Lung (tissue), 12 donors: ENCODE measurements around the gene EIF4ENIF1. TPM values are rescaled to one million over a fixed set of nuclear protein-coding genes. Genes with fewer than 3 reads are reported as not detected.

Source experiments
- ATAC-seq: fragments of 200-7000 bp; cut with Tn5 transposase; one replicate; pipeline ENCODE4 v1.9.1; 2020; ENCODE audit warnings: moderate number of reproducible peaks; ENCODE audit not compliant: insufficient read depth, low FRiP score
- DNase-seq, 3 donors: peaks; one replicate each; pipeline ENCODE4 v3.0.0-alpha.2; 2013 to 2017
- H3K27ac ChIP-seq, 2 donors: one replicate each; pipeline ENCODE4 v1.5.1; 2013; ENCODE audit warnings: mild to moderate bottlenecking in 2 of 2, moderate library complexity in 2 of 2, control low read depth in 1 of 2, inconsistent platforms in 1 of 2, low read depth in 1 of 2, low read length in 1 of 2
- H3K27me3 ChIP-seq, 3 donors: one replicate each; pipeline ENCODE4 v1.5.1; 2013; ENCODE audit warnings: low read length in 2 of 3; ENCODE audit not compliant: control insufficient read depth in 3 of 3, insufficient read depth in 3 of 3
- H3K36me3 ChIP-seq, 4 donors: one replicate each; pipeline ENCODE4 v1.5.1; 2013; ENCODE audit warnings: low read length in 4 of 4, mild to moderate bottlenecking in 1 of 4, moderate library complexity in 1 of 4; ENCODE audit not compliant: control insufficient read depth in 4 of 4, insufficient read depth in 4 of 4
- H3K4me1 ChIP-seq, 5 donors: one replicate each; pipeline ENCODE4 v1.5.1; 2013; ENCODE audit warnings: low read length in 5 of 5, mild to moderate bottlenecking in 2 of 5, moderate library complexity in 1 of 5; ENCODE audit not compliant: control insufficient read depth in 5 of 5, insufficient read depth in 5 of 5
- H3K4me3 ChIP-seq: one replicate; pipeline ENCODE4 v1.5.1; 2013; ENCODE audit warnings: mild to moderate bottlenecking, control low read depth, moderate library complexity
- H3K9ac ChIP-seq, 2 donors: one replicate each; pipeline ENCODE4 v1.5.1; 2013; ENCODE audit warnings: low read length in 2 of 2, control low read depth in 1 of 2; ENCODE audit not compliant: insufficient read depth in 1 of 2
- H3K9me3 ChIP-seq, 4 donors: one replicate each; pipeline ENCODE4 v1.5.1; 2013; ENCODE audit warnings: low read length in 3 of 4, mild to moderate bottlenecking in 1 of 4, moderate library complexity in 1 of 4; ENCODE audit not compliant: control insufficient read depth in 4 of 4, insufficient read depth in 3 of 4
- WGBS, 2 donors: extraction: QIAGEN DNeasy Blood & Tissue Kit; methylation state at CpG; one replicate each; pipeline ENCODE4 v1.1.7; 2013; 5-methylcytosine and 5-hydroxymethylcytosine counted together
- polyA plus RNA-seq, 2 donors: library from polyadenylated mRNA; stranded (reverse); fragments of 200-250 nt; gene quantifications; one replicate each; pipeline ENCODE4 v1.2.1, GENCODE V29; 2013
- total RNA-seq, 2 donors: library from RNA; depleted of rRNA in 1 of 2; stranded (reverse); fragments of >200 nt in 1 of 2; gene quantifications; one replicate each; pipeline ENCODE4 v1.2.1, GENCODE V29; 2014 to 2021
- TF ChIP-seq, protein P1 (sequence below): IDR thresholded peaks from 2 replicates; pipeline ENCODE4 v1.5.1; 2012; ENCODE audit warnings: mild to moderate bottlenecking; ENCODE audit errors: control extremely low read depth, extremely low read depth
- donor health status: control.
- donor health status: control.
- donor health status: Bipolar disorder and iron deficiency.
- donor health status: healthy.
- donor health status: DM: yes; HTN: yes; CAD: no.

Gene EIF4ENIF1
- total and polyA plus RNA-seq, 4 donors = 9.3 to 25.5 (median 13.6) TPM

DNA sequence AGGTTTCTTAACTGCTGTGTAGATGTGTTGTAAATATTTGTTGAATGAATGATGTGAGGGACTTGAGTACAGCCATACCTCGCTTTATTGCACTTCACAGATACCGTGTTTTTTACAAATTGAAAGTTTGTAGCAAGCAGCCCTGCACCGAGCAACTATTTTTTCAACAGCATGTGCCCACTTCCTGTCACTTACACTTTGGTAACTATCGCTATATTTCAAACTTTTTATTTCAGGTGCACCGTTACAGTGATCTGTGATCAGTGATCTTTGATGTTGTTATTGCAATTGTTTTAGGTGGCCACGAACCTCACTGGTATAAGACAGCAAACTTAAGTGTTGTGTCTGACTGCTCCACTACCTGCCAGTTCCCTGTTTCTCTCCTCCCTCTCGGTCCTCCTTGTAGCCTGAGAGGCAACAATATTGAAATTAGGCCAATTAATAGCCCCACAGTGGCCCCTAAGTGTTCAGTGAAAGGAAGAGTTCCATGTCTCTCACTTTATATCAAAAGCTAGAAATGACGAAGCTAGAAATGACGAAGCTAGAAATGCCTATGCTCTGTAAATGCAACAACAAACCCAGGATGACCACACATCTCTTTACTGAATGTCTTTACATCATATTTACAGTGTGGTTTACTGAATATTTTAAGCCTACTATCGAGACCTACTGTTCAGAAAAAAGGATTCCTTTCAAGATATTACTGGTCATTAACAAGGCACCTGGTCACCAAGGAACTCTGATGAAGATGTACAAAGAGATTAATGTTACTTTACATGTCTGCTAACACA lies 7.7 kb upstream of the EIF4ENIF1 start:
- DNase-seq = no peak
- Histone ChIP-seq H3K27ac (peak overlapping the region in 1 of 2 donors; percentile 81), H3K9me3 (peaks cover 0 to 3% (median 0%) of the 10 kb centered on the region in 4 donors), H3K4me3 (peak overlapping the region; percentile 75), H3K4me1 (peaks cover 0 to 4% (median 2%) of the 10 kb centered on the region in 5 donors), H3K9ac (no peak overlapping the region), H3K27me3 (no peaks in the 10 kb centered on the region), H3K36me3 (peaks cover 0 to 2% (median 0%) of the 10 kb centered on the region in 4 donors)
- TF ChIP-seq, protein P1, sequence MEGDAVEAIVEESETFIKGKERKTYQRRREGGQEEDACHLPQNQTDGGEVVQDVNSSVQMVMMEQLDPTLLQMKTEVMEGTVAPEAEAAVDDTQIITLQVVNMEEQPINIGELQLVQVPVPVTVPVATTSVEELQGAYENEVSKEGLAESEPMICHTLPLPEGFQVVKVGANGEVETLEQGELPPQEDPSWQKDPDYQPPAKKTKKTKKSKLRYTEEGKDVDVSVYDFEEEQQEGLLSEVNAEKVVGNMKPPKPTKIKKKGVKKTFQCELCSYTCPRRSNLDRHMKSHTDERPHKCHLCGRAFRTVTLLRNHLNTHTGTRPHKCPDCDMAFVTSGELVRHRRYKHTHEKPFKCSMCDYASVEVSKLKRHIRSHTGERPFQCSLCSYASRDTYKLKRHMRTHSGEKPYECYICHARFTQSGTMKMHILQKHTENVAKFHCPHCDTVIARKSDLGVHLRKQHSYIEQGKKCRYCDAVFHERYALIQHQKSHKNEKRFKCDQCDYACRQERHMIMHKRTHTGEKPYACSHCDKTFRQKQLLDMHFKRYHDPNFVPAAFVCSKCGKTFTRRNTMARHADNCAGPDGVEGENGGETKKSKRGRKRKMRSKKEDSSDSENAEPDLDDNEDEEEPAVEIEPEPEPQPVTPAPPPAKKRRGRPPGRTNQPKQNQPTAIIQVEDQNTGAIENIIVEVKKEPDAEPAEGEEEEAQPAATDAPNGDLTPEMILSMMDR = no peak
- no peak for ATAC-seq
- WGBS, 2 donors = 67 to 68% methylated on average over 10 of the region's 10 CpGs

DNA sequence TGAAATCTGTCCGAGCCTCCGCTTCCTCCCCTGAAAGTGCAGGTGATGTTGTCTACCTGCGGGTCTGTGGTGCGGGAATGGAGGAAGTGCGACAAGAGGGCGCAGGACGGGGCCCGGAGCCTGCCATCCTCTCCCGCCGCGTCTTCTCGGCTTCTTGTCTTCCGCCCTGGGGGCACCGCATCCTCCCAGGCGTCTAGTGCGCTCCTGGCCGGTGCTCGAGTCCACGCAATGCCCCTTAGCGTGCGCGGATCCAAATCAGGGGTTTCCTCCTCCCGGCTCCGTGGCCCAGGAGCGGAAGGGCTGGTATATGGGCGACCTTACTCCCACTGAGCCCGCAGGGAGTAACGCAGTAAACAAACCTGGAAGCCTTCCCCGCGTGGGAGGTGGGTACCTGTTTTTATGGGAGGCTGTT lies 7.1 kb upstream of the EIF4ENIF1 start:
- DNase-seq = no peak
- Histone ChIP-seq H3K4me1 (peaks cover 0 to 4% (median under 1%) of the 10 kb centered on the region in 5 donors), H3K4me3 (peak overlapping the region; percentile 75), H3K9ac (peak overlapping the region in 1 of 2 donors; percentile 39), H3K27me3 (no peaks in the 10 kb centered on the region), H3K27ac (peak overlapping the region in 1 of 2 donors; percentile 81), H3K36me3 (peaks cover 0 to 2% (median 0%) of the 10 kb centered on the region in 4 donors), H3K9me3 (peaks cover 0 to 3% (median 0%) of the 10 kb centered on the region in 4 donors)
- TF ChIP-seq, protein P1 = no peak
- 0 to 1% methylated on average over 27 to 30 of the region's 30 CpGs for WGBS, 2 donors
- peak; percentile 20 for ATAC-seq

DNA sequence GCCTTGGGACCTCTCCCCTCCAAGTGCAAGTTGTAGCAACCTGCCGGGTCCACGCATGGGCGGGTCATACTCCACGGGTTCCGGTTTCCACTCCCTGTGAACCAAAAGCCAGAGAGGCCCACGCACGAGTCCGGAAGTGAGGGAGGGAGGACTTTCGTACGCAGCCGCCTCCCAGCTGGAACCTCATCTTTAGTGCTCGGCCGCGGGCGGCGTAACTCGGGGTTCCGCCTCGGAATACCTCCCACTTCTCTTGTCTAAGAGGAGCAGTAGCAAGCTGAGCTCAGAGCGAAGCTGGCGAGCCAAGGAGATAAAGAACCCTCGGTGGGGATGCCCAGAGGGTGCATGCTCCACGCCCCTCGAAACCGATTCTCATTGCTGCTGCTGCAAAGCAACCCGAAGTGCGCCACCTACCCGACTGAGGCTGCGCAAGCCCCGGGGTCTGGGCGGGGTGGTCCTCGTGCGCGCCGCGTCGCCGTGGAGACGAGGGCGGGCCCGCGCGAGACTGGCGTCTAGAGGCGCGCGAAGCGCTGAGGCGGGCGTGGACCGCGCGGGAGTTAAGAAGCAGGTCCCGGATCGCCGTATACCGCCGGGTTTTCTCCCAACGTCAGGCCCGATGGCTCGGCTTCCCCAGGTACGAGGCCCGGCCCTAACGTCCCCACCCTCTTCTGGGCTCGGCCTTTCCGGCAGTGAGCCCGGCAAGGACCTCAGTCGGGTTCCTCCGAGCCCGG lies 6.5 kb upstream of the EIF4ENIF1 start, which contains the start of gene SFI1:
SFI1 (plus strand) TSS at position 530 of the 728 bp plus-strand sequence. CDS start 11,749 bp downstream, outside the sequence.
- Histone ChIP-seq H3K27ac (peak within 1 kb of the TSS; percentile 73 to 81), H3K9ac (peak within 1 kb of the TSS in 1 of 2 donors; percentile 39), H3K9me3 (peaks cover 0 to 3% (median 0%) of the 10 kb centered on the region in 4 donors), H3K27me3 (no peaks in the 10 kb centered on the region), H3K4me1 (peaks cover 0 to 7% (median 0%) of the 10 kb centered on the region in 5 donors), H3K36me3 (peaks cover 0 to 2% (median 0%) of the 10 kb centered on the region in 4 donors), H3K4me3 (peak within 1 kb of the TSS; percentile 75)
- ATAC-seq (peak; percentile 98), DNase-seq (peak; percentile 89 to 94 (median 91))
- TF ChIP-seq, protein P1 = peak; percentile 16
- WGBS, 2 donors = 0% methylated on average over 58 to 70 of the region's 70 CpGs
